Prostate gland (tissue), 2 donors: Measurements from ENCODE around the gene HADHA. TPM values are rescaled to one million over a fixed set of nuclear protein-coding genes. Genes with fewer than 3 reads are reported as not detected.
A peak's percentile ranks its signal among the peaks of the same experiment; 100 is the strongest.
"Not testable (repeated sequence)": the region's sequence is repeated elsewhere in the genome, so short reads cannot be mapped to it uniquely, and the experiment has no call there.

Experiments used
- DNase-seq: peaks from one replicate; pipeline ENCODE4 v3.0.0-alpha.2; 2019; ENCODE audit warnings: low spot score
- H3K27ac ChIP-seq, 2 donors: fragments of 200-600 bp; sonication (generic); 2 replicates each; pipeline ENCODE4 v1.5.1; 2017 to 2019
- H3K27me3 ChIP-seq: fragments of 200-600 bp; sonication (generic); replicated peaks from 2 replicates; pipeline ENCODE4 v1.5.1; 2019; ENCODE audit not compliant: insufficient read depth
- H3K36me3 ChIP-seq, 2 donors: fragments of 200-600 bp; sonication (generic); 1 replicate in 1 of 2; 2 replicates in 1 of 2; pipeline versions ENCODE4 v1.5.1 to v1.8.1; 2017 to 2019
- H3K4me1 ChIP-seq: fragments of 200-600 bp; sonication (generic); replicated peaks from 2 replicates; pipeline ENCODE4 v1.5.1; 2019
- H3K4me3 ChIP-seq, 2 donors: fragments of 200-600 bp; sonication (generic); 2 replicates each; pipeline ENCODE4 v1.5.1; 2017 to 2019
- H3K9me3 ChIP-seq: fragments of 200-600 bp; sonication (generic); 2 replicates; pipeline ENCODE4 v1.5.1; 2017
- POLR2A ChIP-seq: fragments of 450-650 bp; IDR thresholded peaks from one replicate; pipeline ENCODE4 v1.6.1; 2016; ENCODE audit warnings: antibody characterized with exemption, mild to moderate bottlenecking
- POLR2AphosphoS5 ChIP-seq: sonication (generic); formaldehyde crosslinking; IDR thresholded peaks from one replicate; pipeline ENCODE4 v1.6.1; 2017; ENCODE audit warnings: antibody characterized with exemption
- WGBS: methylation state at CpG from one replicate; pipeline ENCODE4 v1.1.5; 2018; 5-methylcytosine and 5-hydroxymethylcytosine counted together
- intact Hi-C: fragments of 100-400 bp; cut with DNase I; formaldehyde crosslinking; loops from one replicate; pipeline ENCODE4 v1.14.2; 2022
- total RNA-seq, 2 donors: library from RNA; depleted of rRNA; stranded (reverse); fragments of >200 nt; gene quantifications; one replicate each; pipeline ENCODE4 v1.1.0, GENCODE V29; 2016
- TF ChIP-seq, protein P1 (sequence below), 4 experiments: fragments of 200-600 bp in 2 of 4; fragments of 450-650 bp in 2 of 4; sonication (generic) in 2 of 4; IDR thresholded peaks; 1 replicate in 3 of 4; 2 replicates in 1 of 4; pipeline ENCODE4 v1.5.1; 2016 to 2019; ENCODE audit warnings: antibody characterized with exemption in 4 of 4, mild to moderate bottlenecking in 2 of 4, moderate library complexity in 2 of 4

HADHA gene
- total RNA-seq, 2 donors from 2014 or later: 96.6 to 107 TPM

DNA sequence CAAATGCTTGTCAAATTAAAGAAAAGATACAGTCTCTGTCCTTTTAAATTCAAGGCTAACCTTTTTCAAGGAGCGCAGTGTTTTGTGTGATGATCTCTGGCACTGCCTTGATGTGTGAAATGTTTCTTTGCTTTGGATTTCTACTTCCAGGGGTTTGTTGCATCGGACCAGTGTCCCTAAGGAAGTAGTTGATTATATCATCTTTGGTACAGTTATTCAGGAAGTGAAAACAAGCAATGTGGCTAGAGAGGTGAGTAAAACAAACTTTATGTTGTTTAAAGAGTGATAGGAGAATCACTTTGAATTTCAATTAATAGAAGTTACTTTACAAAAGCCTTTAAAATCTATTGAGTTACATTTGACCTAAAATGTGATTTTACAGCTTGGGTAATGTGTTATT, 29.1 kb upstream of the HADHA start:
- Histone ChIP-seq H3K4me1 (peaks cover 6% of the 10 kb centered on the region), H3K36me3 (no peaks in the 10 kb centered on the region), H3K27ac (peak overlapping the region in 1 of 2 donors; percentile 41), H3K9me3 (no peaks in the 10 kb centered on the region), H3K4me3 (no peak overlapping the region), H3K27me3 (no peaks in the 10 kb centered on the region)
- TF ChIP-seq, protein P1, sequence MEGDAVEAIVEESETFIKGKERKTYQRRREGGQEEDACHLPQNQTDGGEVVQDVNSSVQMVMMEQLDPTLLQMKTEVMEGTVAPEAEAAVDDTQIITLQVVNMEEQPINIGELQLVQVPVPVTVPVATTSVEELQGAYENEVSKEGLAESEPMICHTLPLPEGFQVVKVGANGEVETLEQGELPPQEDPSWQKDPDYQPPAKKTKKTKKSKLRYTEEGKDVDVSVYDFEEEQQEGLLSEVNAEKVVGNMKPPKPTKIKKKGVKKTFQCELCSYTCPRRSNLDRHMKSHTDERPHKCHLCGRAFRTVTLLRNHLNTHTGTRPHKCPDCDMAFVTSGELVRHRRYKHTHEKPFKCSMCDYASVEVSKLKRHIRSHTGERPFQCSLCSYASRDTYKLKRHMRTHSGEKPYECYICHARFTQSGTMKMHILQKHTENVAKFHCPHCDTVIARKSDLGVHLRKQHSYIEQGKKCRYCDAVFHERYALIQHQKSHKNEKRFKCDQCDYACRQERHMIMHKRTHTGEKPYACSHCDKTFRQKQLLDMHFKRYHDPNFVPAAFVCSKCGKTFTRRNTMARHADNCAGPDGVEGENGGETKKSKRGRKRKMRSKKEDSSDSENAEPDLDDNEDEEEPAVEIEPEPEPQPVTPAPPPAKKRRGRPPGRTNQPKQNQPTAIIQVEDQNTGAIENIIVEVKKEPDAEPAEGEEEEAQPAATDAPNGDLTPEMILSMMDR (IDR thresholded peaks at IDR 0.05): no peak
- no peak for TF ChIP-seq POLR2AphosphoS5
- no peak for TF ChIP-seq POLR2A
- WGBS: 41% methylated on average over 2 of the region's 2 CpGs
- DNase-seq: no peak
- intact Hi-C loops: no loop called here

DNA sequence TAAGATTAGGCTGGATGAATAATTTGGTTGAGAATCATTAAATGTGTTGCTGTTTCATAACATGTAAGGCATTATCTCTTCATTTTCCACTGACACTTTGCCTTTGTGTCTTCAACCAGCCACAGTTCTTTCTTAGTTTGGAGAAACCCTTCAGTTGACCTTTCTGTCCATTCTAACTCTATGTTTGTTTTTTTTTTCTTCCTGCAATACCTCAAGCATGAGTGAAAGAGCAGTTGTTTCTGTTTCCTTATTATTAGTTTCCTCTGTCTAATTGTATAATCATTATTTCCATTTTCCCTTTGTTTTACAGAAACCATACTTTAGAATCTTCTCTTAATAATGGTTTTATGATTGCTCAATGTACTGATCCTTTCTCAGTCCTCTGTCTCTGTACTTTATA, 25.9 kb upstream of the HADHA start:
- no peak overlapping the region for H3K27ac ChIP-seq
- H3K4me3 ChIP-seq: no peak overlapping the region
- intact Hi-C loops: no loop called here

GRCh38 chr2:26269571-26270158, 25.2 kb upstream of the HADHA start:
- Histone ChIP-seq H3K36me3 (no peaks in the 10 kb centered on the region), H3K27ac (no peak overlapping the region), H3K4me3 (no peak overlapping the region), H3K9me3 (no peaks in the 10 kb centered on the region), H3K27me3 (no peaks in the 10 kb centered on the region), H3K4me1 (peaks cover 6% of the 10 kb centered on the region)
- no peak for DNase-seq
- intact Hi-C loops: no loop called here
- TF ChIP-seq POLR2AphosphoS5 (no peak), POLR2A (no peak)
- TF ChIP-seq, protein P1 (IDR thresholded peaks at IDR 0.05): no peak
- 87% methylated on average over 6 of the region's 6 CpGs for WGBS

More for the DNA sequence above, 25.9 kb upstream of the HADHA start:
- no peak for DNase-seq
- no peaks in the 10 kb centered on the region for H3K9me3 ChIP-seq
- H3K36me3 ChIP-seq: no peaks in the 10 kb centered on the region
- no peaks in the 10 kb centered on the region for H3K27me3 ChIP-seq
- H3K4me1 ChIP-seq: peaks cover 6% of the 10 kb centered on the region
- TF ChIP-seq, protein P1 (IDR thresholded peaks at IDR 0.05): no peak
- TF ChIP-seq POLR2A (no peak), POLR2AphosphoS5 (no peak)

DNA sequence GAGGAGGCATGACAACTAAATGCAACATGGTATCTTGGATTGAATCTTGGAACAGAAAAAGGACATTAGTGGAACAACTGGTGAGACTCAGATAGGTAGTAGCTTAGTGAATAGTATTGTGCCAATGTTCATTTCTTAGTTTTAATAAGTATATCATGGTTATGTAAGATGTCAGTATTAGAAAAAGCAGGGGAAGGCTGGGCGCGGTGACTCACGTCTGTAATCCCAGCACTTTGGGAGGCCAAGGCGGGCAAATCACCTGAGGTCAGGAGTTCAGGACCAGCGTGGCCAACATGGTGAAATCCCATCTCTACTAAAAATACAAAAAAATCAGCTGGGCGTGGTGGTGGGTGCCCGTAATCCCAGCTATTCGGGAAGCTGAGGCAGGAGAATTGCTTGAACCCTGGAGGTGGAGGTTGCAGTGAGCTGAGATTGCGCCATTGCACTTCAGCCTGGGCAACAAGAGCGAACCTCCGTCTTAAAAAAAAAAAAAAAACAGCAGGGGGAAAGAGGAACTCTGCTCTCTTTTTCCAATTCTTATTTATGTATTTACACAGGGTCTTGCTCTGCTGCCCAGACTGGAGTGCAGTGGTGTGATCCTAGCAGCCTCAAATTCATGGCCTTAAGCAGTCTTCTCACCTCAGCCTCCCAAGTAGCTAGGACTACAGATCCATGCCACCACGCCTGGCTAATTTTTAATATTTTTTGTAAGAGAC, 24.4 kb upstream of the HADHA start:
- 93% methylated on average over 12 of the region's 12 CpGs for WGBS
- H3K27ac ChIP-seq, H3K9me3 ChIP-seq, H3K4me3 ChIP-seq, DNase-seq, H3K27me3 ChIP-seq, H3K4me1 ChIP-seq, intact Hi-C loops, H3K36me3 ChIP-seq: not testable (repeated sequence)

- no peaks in the 10 kb centered on the region for H3K9me3 ChIP-seq
- H3K36me3 ChIP-seq: no peaks in the 10 kb centered on the region
- 96% methylated on average over 4 of the region's 4 CpGs for WGBS
- no peak for DNase-seq
- H3K4me3 ChIP-seq: no peak overlapping the region
- no peak for TF ChIP-seq POLR2AphosphoS5
- TF ChIP-seq, protein P1 (IDR thresholded peaks at IDR 0.05): no peak
- no peak for TF ChIP-seq POLR2A
- peaks cover under 1% of the 10 kb centered on the region for H3K4me1 ChIP-seq
- H3K27ac ChIP-seq: no peak overlapping the region
- intact Hi-C loops: no loop called here
- H3K27me3 ChIP-seq: no peaks in the 10 kb centered on the region
These were observed 23.8 kb upstream of the HADHA start for GRCh38 chr2:26268213-26268612.

- 85% methylated on average over 8 of the region's 8 CpGs for WGBS
- DNase-seq, H3K27me3 ChIP-seq, intact Hi-C loops, H3K36me3 ChIP-seq, H3K4me1 ChIP-seq, H3K4me3 ChIP-seq, H3K27ac ChIP-seq, H3K9me3 ChIP-seq: not testable (repeated sequence)
These were observed 14.4 kb upstream of the HADHA start for GRCh38 chr2:26258836-26259235.
